Fibroblast of skin of right quadriceps (primary cell): ENCODE data around the gene UBE2D2.
"Not testable (repeated sequence)": the region's sequence is repeated elsewhere in the genome, so short reads cannot be mapped to it uniquely, and the experiment has no call there.

ENCODE experiments used
- DNase-seq: peaks from one replicate; pipeline ENCODE4 v3.0.0-alpha.2; 2013

UBE2D2 gene

GRCh38 chr5:139549162-139549894 is 11.8 kb upstream of the UBE2D2 start:
- DNase-seq, result no peak

- DNase-seq, result not testable (repeated sequence)
These were observed 10.9 kb upstream of the UBE2D2 start for GRCh38 chr5:139550051-139550872.

- DNase-seq, result no peak
These were observed 9.8 kb upstream of the UBE2D2 start for GRCh38 chr5:139551191-139551889.

GRCh38 chr5:139552893-139553575 is 8.1 kb upstream of the UBE2D2 start:
- no peak for DNase-seq

GRCh38 chr5:139554264-139554663 is 6.9 kb upstream of the UBE2D2 start:
- DNase-seq, result no peak

- no peak for DNase-seq
These were observed 3.3 kb upstream of the UBE2D2 start for GRCh38 chr5:139557811-139558210.

GRCh38 chr5:139561655-139562451 is 714 bp downstream of the UBE2D2 start:
- DNase-seq, result peak; percentile 33

- no peak for DNase-seq
These were observed 1.7 kb downstream of the UBE2D2 start for GRCh38 chr5:139562847-139563246.

GRCh38 chr5:139565411-139566305 is 4.5 kb downstream of the UBE2D2 start:
- DNase-seq, result peak; percentile 14

GRCh38 chr5:139566611-139567010 is 5.5 kb downstream of the UBE2D2 start:
- DNase-seq, result no peak

GRCh38 chr5:139569270-139569955 is 8.3 kb downstream of the UBE2D2 start:
- DNase-seq, result no peak

GRCh38 chr5:139571543-139571942 is 10.4 kb downstream of the UBE2D2 start:
- DNase-seq, result no peak

- no peak for DNase-seq
These were observed 10.8 kb downstream of the UBE2D2 start for GRCh38 chr5:139571966-139572365.

GRCh38 chr5:139574641-139575312 is 13.6 kb downstream of the UBE2D2 start:
- DNase-seq, result peak; percentile 31

- no peak for DNase-seq
These were observed 14.1 kb downstream of the UBE2D2 start for GRCh38 chr5:139575313-139575646.

- no peak for DNase-seq
These were observed 14.6 kb downstream of the UBE2D2 start for GRCh38 chr5:139575751-139576150.

- no peak for DNase-seq
These were observed 16.7 kb downstream of the UBE2D2 start for GRCh38 chr5:139577689-139578290.

- no peak for DNase-seq
These were observed 17.2 kb downstream of the UBE2D2 start for GRCh38 chr5:139578325-139578724.

- not testable (repeated sequence) for DNase-seq
These were observed 21.0 kb downstream of the UBE2D2 start for GRCh38 chr5:139582181-139582580.
